ENCODE measurements around the gene CRLF1.

Gene CRLF1

GRCh38 chr19:18576383-18576782 lies 30.2 kb downstream of the CRLF1 start:
- no peak overlapping the region for H3K27ac ChIP-seq (ENCODE audit: low read length)
- H3K9me3 ChIP-seq (ENCODE audit: insufficient read depth, low read length, severe bottlenecking) = no peaks in the 10 kb centered on the region
- no peak overlapping the region for H3K4me2 ChIP-seq (ENCODE audit: insufficient read depth, low read length)
- H3K36me3 ChIP-seq (ENCODE audit: insufficient read depth, low read length) = peaks cover 40% of the 10 kb centered on the region
- H3K9ac ChIP-seq (ENCODE audit: low read depth, low read length) = no peak overlapping the region
- no peak overlapping the region for H3K4me3 ChIP-seq (ENCODE audit: low read depth in 1 of 2, low read length in 2 of 2)
- H2AFZ ChIP-seq (ENCODE audit: low read depth, low read length) = no peak overlapping the region
- no peaks in the 10 kb centered on the region for H3K27me3 ChIP-seq (ENCODE audit: insufficient read depth, low read length, poor library complexity)
- peaks cover 16% of the 10 kb centered on the region for H3K4me1 ChIP-seq (ENCODE audit: insufficient read depth, low read length)
- H3K79me2 ChIP-seq (ENCODE audit: insufficient read depth, low read length) = peaks cover 26% of the 10 kb centered on the region
- H4K20me1 ChIP-seq (ENCODE audit: insufficient read depth, low read length) = peaks cover 32% of the 10 kb centered on the region
- no peak for DNase-seq
- ATAC-seq (ENCODE audit: insufficient read depth, low read depth) = no peak
- TF ChIP-seq EZH2 (IDR thresholded peaks at IDR 0.05; ENCODE audit: borderline replicate concordance, low read depth, low read length, severe bottlenecking) = no peak

- DNase-seq = no peak
- Histone ChIP-seq H3K4me2 (ENCODE audit: insufficient read depth, low read length) (no peak overlapping the region), H2AFZ (ENCODE audit: low read depth, low read length) (no peak overlapping the region), H3K36me3 (ENCODE audit: insufficient read depth, low read length) (peaks cover 43% of the 10 kb centered on the region), H3K27me3 (ENCODE audit: insufficient read depth, low read length, poor library complexity) (no peaks in the 10 kb centered on the region), H3K4me1 (ENCODE audit: insufficient read depth, low read length) (peaks cover 25% of the 10 kb centered on the region), H3K27ac (ENCODE audit: low read length) (no peak overlapping the region), H3K9ac (ENCODE audit: low read depth, low read length) (no peak overlapping the region), H3K4me3 (ENCODE audit: low read depth in 1 of 2, low read length in 2 of 2) (no peak overlapping the region), H4K20me1 (ENCODE audit: insufficient read depth, low read length) (peaks cover 32% of the 10 kb centered on the region), H3K79me2 (ENCODE audit: insufficient read depth, low read length) (peaks cover 26% of the 10 kb centered on the region), H3K9me3 (ENCODE audit: insufficient read depth, low read length, severe bottlenecking) (no peaks in the 10 kb centered on the region)
- ATAC-seq (ENCODE audit: insufficient read depth, low read depth) = no peak
- TF ChIP-seq CTCF (IDR thresholded peaks at IDR 0.05; ENCODE audit: borderline replicate concordance, extremely low read depth, low read length, poor library complexity, severe bottlenecking) (no peak), EZH2 (IDR thresholded peaks at IDR 0.05; ENCODE audit: borderline replicate concordance, low read depth, low read length, severe bottlenecking) (no peak)
Measured at GRCh38 chr19:18574691-18575291, 31.8 kb downstream of the CRLF1 start.

- Histone ChIP-seq H3K27me3 (ENCODE audit: insufficient read depth, low read length, poor library complexity) (no peaks in the 10 kb centered on the region), H3K27ac (ENCODE audit: low read length) (peak within 1 kb of the TSS; percentile 84), H3K4me1 (ENCODE audit: insufficient read depth, low read length) (peaks cover 25% of the 10 kb centered on the region), H3K4me3 (ENCODE audit: low read depth in 1 of 2, low read length in 2 of 2) (peak within 1 kb of the TSS; percentile 38 to 74; a peak in 3 of 4 replicates), H3K9ac (ENCODE audit: low read depth, low read length) (peak within 1 kb of the TSS; percentile 83), H3K36me3 (ENCODE audit: insufficient read depth, low read length) (peaks cover 71% of the 10 kb centered on the region), H3K9me3 (ENCODE audit: insufficient read depth, low read length, severe bottlenecking) (no peaks in the 10 kb centered on the region), H3K4me2 (ENCODE audit: insufficient read depth, low read length) (peak within 1 kb of the TSS; percentile 93), H2AFZ (ENCODE audit: low read depth, low read length) (peak within 1 kb of the TSS; percentile 81), H3K79me2 (ENCODE audit: insufficient read depth, low read length) (peaks cover 26% of the 10 kb centered on the region), H4K20me1 (ENCODE audit: insufficient read depth, low read length) (peaks cover 32% of the 10 kb centered on the region)
- TF ChIP-seq CTCF (IDR thresholded peaks at IDR 0.05; ENCODE audit: borderline replicate concordance, extremely low read depth, low read length, poor library complexity, severe bottlenecking) = no peak
- TF ChIP-seq EZH2 (IDR thresholded peaks at IDR 0.05; ENCODE audit: borderline replicate concordance, low read depth, low read length, severe bottlenecking) = no peak
- DNase-seq (peak; percentile 99), ATAC-seq (ENCODE audit: insufficient read depth, low read depth) (peak; percentile 93)
Measured at GRCh38 chr19:18571564-18572344, 34.8 kb downstream of the CRLF1 start, which contains the start of gene UBA52. Gene UBA52, plus strand, starts transcription at chr19:18571857. Its CDS starts 1,444 bp downstream, at chr19:18573301.

- TF ChIP-seq CTCF (IDR thresholded peaks at IDR 0.05; ENCODE audit: borderline replicate concordance, extremely low read depth, low read length, poor library complexity, severe bottlenecking) (no peak), EZH2 (IDR thresholded peaks at IDR 0.05; ENCODE audit: borderline replicate concordance, low read depth, low read length, severe bottlenecking) (no peak)
- Histone ChIP-seq H3K4me1 (ENCODE audit: insufficient read depth, low read length) (peaks cover 20% of the 10 kb centered on the region), H3K79me2 (ENCODE audit: insufficient read depth, low read length) (peaks cover 17% of the 10 kb centered on the region), H2AFZ (ENCODE audit: low read depth, low read length) (no peak overlapping the region), H3K4me3 (ENCODE audit: low read depth in 1 of 2, low read length in 2 of 2) (no peak overlapping the region), H3K27me3 (ENCODE audit: insufficient read depth, low read length, poor library complexity) (no peaks in the 10 kb centered on the region), H3K27ac (ENCODE audit: low read length) (no peak overlapping the region), H3K9ac (ENCODE audit: low read depth, low read length) (no peak overlapping the region), H3K4me2 (ENCODE audit: insufficient read depth, low read length) (no peak overlapping the region), H3K9me3 (ENCODE audit: insufficient read depth, low read length, severe bottlenecking) (no peaks in the 10 kb centered on the region), H3K36me3 (ENCODE audit: insufficient read depth, low read length) (peaks cover 73% of the 10 kb centered on the region), H4K20me1 (ENCODE audit: insufficient read depth, low read length) (peaks cover 15% of the 10 kb centered on the region)
- DNase-seq (no peak), ATAC-seq (ENCODE audit: insufficient read depth, low read depth) (no peak)
Measured at GRCh38 chr19:18568367-18568766, 38.2 kb downstream of the CRLF1 start.
